GM12878 (cell line): Measurements from ENCODE around the gene USP34.

Experiments used
- CBFB ChIP-seq: IDR thresholded peaks from 2 replicates; pipeline ENCODE4 v1.6.1; 2016; ENCODE audit warnings: antibody characterized with exemption, low read depth
- CTCF ChIP-seq, 3 experiments: IDR thresholded peaks in 2 of 3; conservative IDR thresholded peaks in 1 of 3; 2 replicates each; pipeline ENCODE4 v1.5.1; 2011; ENCODE audit warnings: low read depth in 3 of 3, low read length in 3 of 3, mild to moderate bottlenecking in 3 of 3, control low read depth in 2 of 3, moderate library complexity in 2 of 3, inconsistent platforms in 1 of 3, mixed read lengths in 1 of 3; ENCODE audit not compliant: control insufficient read depth in 2 of 3, insufficient read depth in 1 of 3; ENCODE audit errors: extremely low read depth in 1 of 3
- EZH2 ChIP-seq: IDR thresholded peaks from 2 replicates; pipeline ENCODE4 v1.6.1; 2012; ENCODE audit warnings: low read depth, mild to moderate bottlenecking, control low read depth, inconsistent platforms, low read length, borderline replicate concordance; ENCODE audit not compliant: control insufficient read depth
- FOS ChIP-seq: IDR thresholded peaks from 3 replicates; pipeline ENCODE4 v1.6.1; 2011; ENCODE audit warnings: borderline replicate concordance; ENCODE audit not compliant: insufficient read length; ENCODE audit errors: extremely low read depth
- MAX ChIP-seq: IDR thresholded peaks from 2 replicates; pipeline ENCODE4 v1.6.1; 2012; ENCODE audit warnings: low read depth, low read length, improper control_type of control experiment
- NBN ChIP-seq: fragments of 450-650 bp; IDR thresholded peaks from 2 replicates; pipeline ENCODE4 v1.6.1; 2016
- NR2F1 ChIP-seq: fragments of 450-650 bp; conservative IDR thresholded peaks from 2 replicates; pipeline ENCODE4 v1.6.1; 2017; ENCODE audit warnings: mild to moderate bottlenecking
- RAD21 ChIP-seq: IDR thresholded peaks from 2 replicates; pipeline ENCODE4 v1.6.1; 2011; ENCODE audit warnings: mild to moderate bottlenecking, low read depth, low read length, moderate library complexity; ENCODE audit not compliant: insufficient read depth
- YBX1 ChIP-seq: fragments of 450-650 bp; IDR thresholded peaks from 2 replicates; pipeline ENCODE4 v1.6.1; 2016; ENCODE audit warnings: antibody characterized with exemption
- ZBTB4 ChIP-seq: fragments of 450-650 bp; formaldehyde crosslinking; IDR thresholded peaks from 2 replicates; pipeline ENCODE4 v1.4.0; 2022; ENCODE audit warnings: mild to moderate bottlenecking, moderate library complexity

GRCh38 chr2:61235716-61236115, 235.2 kb downstream of the USP34 start:
- no peak for TF ChIP-seq MAX
- TF ChIP-seq ZBTB4 (CRISPR knock-in tag) = no peak
- TF ChIP-seq RAD21 = no peak
- TF ChIP-seq NR2F1 = no peak
- no peak for TF ChIP-seq CBFB
- no peak for TF ChIP-seq CTCF (IDR thresholded peaks at IDR 0.05 in 2 of 3, conservative IDR thresholded peaks at IDR 0.05 in 1 of 3; ENCODE audit: control insufficient read depth in 2 of 3, extremely low read depth in 1 of 3, insufficient read depth in 1 of 3, low read depth in 3 of 3, low read length in 3 of 3)
- TF ChIP-seq FOS = no peak
- TF ChIP-seq YBX1 = no peak
- no peak for TF ChIP-seq NBN
- TF ChIP-seq EZH2 = no peak
